Left renal pelvis (tissue), 4 donors: ENCODE results near the gene TMEM139. TPM values are rescaled to one million over a fixed set of nuclear protein-coding genes. Genes with fewer than 3 reads are reported as not detected.
A peak's percentile ranks its signal among the peaks of the same experiment; 100 is the strongest.

Experiments used
- DNase-seq, 4 donors: peaks; one replicate each; pipeline ENCODE4 v3.0.0-alpha.2; 2013; ENCODE audit warnings: low read depth in 4 of 4, low spot score in 3 of 4
- polyA plus RNA-seq, 4 donors: library from polyadenylated mRNA; unstranded; fragments of 120-200 nt; gene quantifications; one replicate each; pipeline ENCODE4 v1.2.1, GENCODE V29; 2013; ENCODE audit not compliant: insufficient read length in 4 of 4

The TMEM139 gene
- polyA plus RNA-seq: 10 to 100 TPM in 3 of 4 donors, 1 to 10 TPM in 1; 2.7 to 72.7 (median 52.7) TPM

GRCh38 chr7:143284591-143285469 is at the start of gene TMEM139:
TSS of gene TMEM139 (plus strand) at chr7:143284958. CDS start at chr7:143285958, 1,000 bp downstream.
- DNase-seq: no peak

- DNase-seq: no peak
Observed at GRCh38 chr7:143235561-143235960, 49.2 kb upstream of the TMEM139 start.

- DNase-seq: no peak
Observed at GRCh38 chr7:143236408-143236990, 48.3 kb upstream of the TMEM139 start.

GRCh38 chr7:143237366-143237765 is 47.4 kb upstream of the TMEM139 start:
- DNase-seq: no peak

- DNase-seq: no peak
Observed at GRCh38 chr7:143238289-143238980, 46.3 kb upstream of the TMEM139 start.

GRCh38 chr7:143239813-143240212 is 44.9 kb upstream of the TMEM139 start:
- no peak for DNase-seq

GRCh38 chr7:143240291-143241168 is 44.2 kb upstream of the TMEM139 start:
- peak; percentile 39 to 67 (median 55) for DNase-seq

- DNase-seq: no peak
Observed at GRCh38 chr7:143242306-143242705, 42.5 kb upstream of the TMEM139 start.

GRCh38 chr7:143243111-143243510 is 41.6 kb upstream of the TMEM139 start:
- no peak for DNase-seq

- no peak for DNase-seq
Observed at GRCh38 chr7:143243614-143244013, 41.1 kb upstream of the TMEM139 start.

GRCh38 chr7:143244321-143244720 is 40.4 kb upstream of the TMEM139 start:
- no peak for DNase-seq

GRCh38 chr7:143245123-143245522 is 39.6 kb upstream of the TMEM139 start:
- DNase-seq: no peak

- no peak for DNase-seq
Observed at GRCh38 chr7:143247372-143247771, 37.4 kb upstream of the TMEM139 start.

GRCh38 chr7:143248761-143249354 is 35.9 kb upstream of the TMEM139 start:
- no peak for DNase-seq

- DNase-seq: no peak
Observed at GRCh38 chr7:143250199-143250598, 34.6 kb upstream of the TMEM139 start.

- no peak for DNase-seq
Observed at GRCh38 chr7:143250822-143251221, 33.9 kb upstream of the TMEM139 start.

- DNase-seq: no peak
Observed at GRCh38 chr7:143252006-143252405, 32.8 kb upstream of the TMEM139 start.

GRCh38 chr7:143255564-143255963 is 29.2 kb upstream of the TMEM139 start:
- DNase-seq: no peak

GRCh38 chr7:143256325-143256724 is 28.4 kb upstream of the TMEM139 start:
- no peak for DNase-seq

GRCh38 chr7:143256932-143257331 is 27.8 kb upstream of the TMEM139 start:
- no peak for DNase-seq
